GM21717 (cell line): Measurements from ENCODE around the gene ATXN1.
"Not testable (repeated sequence)": the region's sequence is repeated elsewhere in the genome, so short reads cannot be mapped to it uniquely, and the experiment has no call there.

Source experiments
- ATAC-seq: cut with Tn5 transposase; IDR thresholded peaks from one replicate; pipeline ENCODE4 v1.9.1; 2021; ENCODE audit warnings: mild to moderate bottlenecking, moderate library complexity; ENCODE audit not compliant: unreplicated experiment

The ATXN1 gene

GRCh38 chr6:16431106-16431505 lies 330.2 kb downstream of the ATXN1 start:
- ATAC-seq: no peak

GRCh38 chr6:16430391-16431089 lies 330.7 kb downstream of the ATXN1 start:
- no peak for ATAC-seq

- ATAC-seq: no peak
Observed at GRCh38 chr6:16429669-16430068, 331.6 kb downstream of the ATXN1 start.

GRCh38 chr6:16427124-16427523 lies 334.1 kb downstream of the ATXN1 start:
- ATAC-seq: no peak

GRCh38 chr6:16425881-16426615 lies 335.2 kb downstream of the ATXN1 start:
- ATAC-seq: no peak

- peak; percentile 18 for ATAC-seq
Observed at GRCh38 chr6:16421462-16421960, 339.7 kb downstream of the ATXN1 start.

GRCh38 chr6:16420715-16421461 lies 340.4 kb downstream of the ATXN1 start:
- ATAC-seq: peak; percentile 70

- peak; percentile 22 for ATAC-seq
Observed at GRCh38 chr6:16420337-16420714, 340.9 kb downstream of the ATXN1 start.

- peak; percentile 61 for ATAC-seq
Observed at GRCh38 chr6:16419636-16420336, 341.5 kb downstream of the ATXN1 start.

GRCh38 chr6:16418151-16418550 lies 343.1 kb downstream of the ATXN1 start:
- no peak for ATAC-seq

- ATAC-seq: no peak
Observed at GRCh38 chr6:16415677-16416076, 345.6 kb downstream of the ATXN1 start.

- peak; percentile 50 for ATAC-seq
Observed at GRCh38 chr6:16414205-16414604, 347.1 kb downstream of the ATXN1 start.

- peak; percentile 47 for ATAC-seq
Observed at GRCh38 chr6:16413399-16413798, 347.9 kb downstream of the ATXN1 start.

- no peak for ATAC-seq
Observed at GRCh38 chr6:16412982-16413381, 348.3 kb downstream of the ATXN1 start.

- ATAC-seq: no peak
Observed at GRCh38 chr6:16412171-16412570, 349.1 kb downstream of the ATXN1 start.

- ATAC-seq: no peak
Observed at GRCh38 chr6:16409531-16410441, 351.5 kb downstream of the ATXN1 start.

- ATAC-seq: no peak
Observed at GRCh38 chr6:16408766-16409165, 352.5 kb downstream of the ATXN1 start.

GRCh38 chr6:16406966-16407365 lies 354.3 kb downstream of the ATXN1 start:
- no peak for ATAC-seq

- ATAC-seq: not testable (repeated sequence)
Observed at GRCh38 chr6:16406538-16406937, 354.7 kb downstream of the ATXN1 start.

- no peak for ATAC-seq
Observed at GRCh38 chr6:16405375-16405774, 355.9 kb downstream of the ATXN1 start.
